ENCODE results near the gene KPNB1. TPM values are rescaled to one million over a fixed set of nuclear protein-coding genes. Genes with fewer than 3 reads are reported as not detected.

KPNB1 gene
- total and polyA plus RNA-seq, 4 donors: 40.1 to 258 (median 158) TPM

DNA sequence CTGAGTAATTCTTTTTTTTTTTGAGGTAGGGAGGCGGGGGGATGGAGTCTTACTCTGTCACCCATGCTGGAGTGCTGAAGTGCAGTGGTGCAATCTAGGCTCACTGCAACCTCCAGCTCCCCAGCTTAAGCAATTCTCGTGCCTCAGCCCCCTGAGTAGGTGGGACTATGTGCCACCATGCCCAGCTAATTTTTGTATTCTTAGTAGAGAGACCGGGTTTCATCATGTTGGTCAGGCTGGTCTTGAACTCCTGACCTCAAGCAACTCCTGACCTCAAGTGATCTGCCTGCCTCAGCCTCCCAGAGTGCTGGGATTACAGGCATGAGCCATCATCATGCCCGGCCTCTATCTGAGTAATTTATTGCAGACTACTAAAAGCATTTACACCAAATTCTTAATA lies 19.4 kb downstream of the KPNB1 start:
- H3K9ac ChIP-seq (ENCODE audit: insufficient read depth in 1 of 2, low read length in 2 of 2): no peak overlapping the region
- WGBS, 2 donors: 61 to 84% methylated on average over 4 of the region's 4 CpGs
- H3K4me1 ChIP-seq (ENCODE audit: control insufficient read depth in 5 of 5, insufficient read depth in 5 of 5, low read length in 5 of 5): peaks cover 0 to 1% (median 0%) of the 10 kb centered on the region in 5 donors
- H3K36me3 ChIP-seq (ENCODE audit: control insufficient read depth in 4 of 4, insufficient read depth in 4 of 4, low read length in 4 of 4): peaks cover 38 to 74% (median 52%) of the 10 kb centered on the region in 4 donors
- DNase-seq: no peak
- no peaks in the 10 kb centered on the region for H3K27me3 ChIP-seq (ENCODE audit: control insufficient read depth in 3 of 3, insufficient read depth in 3 of 3, low read length in 2 of 3)
- no peak for TF ChIP-seq CTCF (IDR thresholded peaks at IDR 0.05; ENCODE audit: control extremely low read depth, extremely low read depth)
- no peak for ATAC-seq (ENCODE audit: insufficient read depth, low FRiP score)
- no peak overlapping the region for H3K27ac ChIP-seq (ENCODE audit: low read depth in 1 of 2, low read length in 1 of 2)
- no peaks in the 10 kb centered on the region for H3K9me3 ChIP-seq (ENCODE audit: control insufficient read depth in 4 of 4, insufficient read depth in 3 of 4, low read length in 3 of 4)
- H3K4me3 ChIP-seq: no peak overlapping the region

GRCh38 chr17:47670064-47670463 lies 20.3 kb downstream of the KPNB1 start:
- no peak for DNase-seq
- no peaks in the 10 kb centered on the region for H3K9me3 ChIP-seq (ENCODE audit: control insufficient read depth in 4 of 4, insufficient read depth in 3 of 4, low read length in 3 of 4)
- no peak for ATAC-seq (ENCODE audit: insufficient read depth, low FRiP score)
- H3K4me1 ChIP-seq (ENCODE audit: control insufficient read depth in 5 of 5, insufficient read depth in 5 of 5, low read length in 5 of 5): peaks cover 0 to 1% (median 0%) of the 10 kb centered on the region in 5 donors
- WGBS, 2 donors: 15 to 17% methylated on average over 1 of the region's 1 CpG
- TF ChIP-seq CTCF (IDR thresholded peaks at IDR 0.05; ENCODE audit: control extremely low read depth, extremely low read depth): no peak
- no peak overlapping the region for H3K4me3 ChIP-seq
- H3K9ac ChIP-seq (ENCODE audit: insufficient read depth in 1 of 2, low read length in 2 of 2): no peak overlapping the region
- no peak overlapping the region for H3K27ac ChIP-seq (ENCODE audit: low read depth in 1 of 2, low read length in 1 of 2)
- no peaks in the 10 kb centered on the region for H3K27me3 ChIP-seq (ENCODE audit: control insufficient read depth in 3 of 3, insufficient read depth in 3 of 3, low read length in 2 of 3)
- peaks cover 39 to 74% (median 50%) of the 10 kb centered on the region in 4 donors for H3K36me3 ChIP-seq (ENCODE audit: control insufficient read depth in 4 of 4, insufficient read depth in 4 of 4, low read length in 4 of 4)

DNA sequence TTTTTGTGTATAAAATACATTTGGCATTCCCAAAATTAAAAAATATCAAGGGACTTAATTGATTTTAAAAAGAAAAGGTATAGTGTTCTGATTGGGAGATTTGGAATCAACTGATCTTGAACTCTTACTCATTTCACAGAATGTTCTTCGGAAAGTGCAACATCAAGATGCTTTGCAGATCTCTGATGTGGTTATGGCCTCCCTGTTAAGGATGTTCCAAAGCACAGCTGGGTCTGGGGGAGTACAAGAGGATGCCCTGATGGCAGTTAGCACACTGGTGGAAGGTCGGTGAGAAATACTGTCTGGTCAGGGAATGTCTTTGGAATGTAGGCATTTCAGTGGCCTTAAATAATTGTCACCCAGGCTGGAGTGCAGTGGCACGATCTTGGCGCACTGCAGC lies 24.8 kb downstream of the KPNB1 start:
- ATAC-seq (ENCODE audit: insufficient read depth, low FRiP score) (no peak), DNase-seq (no peak)
- Histone ChIP-seq H3K27me3 (ENCODE audit: control insufficient read depth in 3 of 3, insufficient read depth in 3 of 3, low read length in 2 of 3) (no peaks in the 10 kb centered on the region), H3K36me3 (ENCODE audit: control insufficient read depth in 4 of 4, insufficient read depth in 4 of 4, low read length in 4 of 4) (peaks cover 49 to 73% (median 62%) of the 10 kb centered on the region in 4 donors), H3K9ac (ENCODE audit: insufficient read depth in 1 of 2, low read length in 2 of 2) (no peak overlapping the region), H3K4me1 (ENCODE audit: control insufficient read depth in 5 of 5, insufficient read depth in 5 of 5, low read length in 5 of 5) (peaks cover 0 to 4% (median 0%) of the 10 kb centered on the region in 5 donors), H3K9me3 (ENCODE audit: control insufficient read depth in 4 of 4, insufficient read depth in 3 of 4, low read length in 3 of 4) (no peaks in the 10 kb centered on the region), H3K27ac (ENCODE audit: low read depth in 1 of 2, low read length in 1 of 2) (no peak overlapping the region), H3K4me3 (no peak overlapping the region)
- 93 to 95% methylated on average over 4 of the region's 4 CpGs for WGBS, 2 donors
- TF ChIP-seq CTCF (IDR thresholded peaks at IDR 0.05; ENCODE audit: control extremely low read depth, extremely low read depth): no peak

Data from lung (tissue), 12 donors.